ENCODE data around the gene RBM47. TPM values are rescaled to one million over a fixed set of nuclear protein-coding genes. Genes with fewer than 3 reads are reported as not detected.

The RBM47 gene
- total and polyA plus RNA-seq, 2 of the 4 experiments (the other 2 are of a cell fraction) = 0.44 to 1.1 TPM

DNA sequence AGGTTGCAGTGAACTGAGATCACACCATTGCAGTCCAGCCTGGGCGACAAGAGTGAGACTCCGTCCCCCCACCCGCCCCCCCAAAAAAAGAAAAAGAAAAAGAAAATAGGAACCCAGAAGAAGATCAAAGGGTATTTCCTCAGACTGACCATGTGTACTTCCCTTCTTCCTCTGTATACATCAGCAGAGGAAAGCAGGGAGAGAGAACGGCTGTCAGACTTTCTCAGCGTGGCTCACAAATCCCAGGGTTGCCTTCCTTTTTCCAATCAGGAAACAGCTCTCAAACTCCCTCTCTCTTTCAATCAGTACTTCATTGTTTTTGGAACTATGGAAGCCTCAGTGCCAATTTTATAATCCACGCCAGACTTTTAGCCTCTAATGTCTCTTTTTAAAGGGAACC is 235.4 kb downstream of the RBM47 start:
- H4K20me1 ChIP-seq (ENCODE audit: insufficient read depth, low read length) = no peaks in the 10 kb centered on the region
- no peak for DNase-seq
- no peaks in the 10 kb centered on the region for H3K36me3 ChIP-seq (ENCODE audit: control insufficient read depth, insufficient read depth, low read length)
- H4K8ac ChIP-seq (ENCODE audit: low read depth in 2 of 2, low read length in 2 of 2) = no peak overlapping the region
- WGBS, 2 experiments (ENCODE audit: extremely low coverage in 2 of 2, insufficient read length in 1 of 2) = 33% methylated on average over 1 of the region's 6 CpGs; no CpG with 5 or more reads in 1 of the 2 experiments
- POLR2A ChIA-PET (ENCODE audit: unreplicated experiment) = no interaction called here
- H3K79me1 ChIP-seq (ENCODE audit: low read depth in 1 of 2, low read length in 2 of 2) = no peaks in the 10 kb centered on the region
- H3K27me3 ChIP-seq (ENCODE audit: control insufficient read depth, insufficient read depth, low read length) = peaks cover 5% of the 10 kb centered on the region
- H3K4me1 ChIP-seq (ENCODE audit: control insufficient read depth, insufficient read depth, low read length) = no peaks in the 10 kb centered on the region; the same call in 1 of the 2 replicates
- H2BK15ac ChIP-seq (ENCODE audit: low read depth, low read length) = no peak overlapping the region
- H2BK120ac ChIP-seq (ENCODE audit: low read depth, low read length) = no peak overlapping the region
- no peak overlapping the region for H3K14ac ChIP-seq (replicated peaks; ENCODE audit: low read depth, low read length)
- no peak overlapping the region for H3K23ac ChIP-seq (ENCODE audit: low read depth, low read length)
- TF ChIP-seq, protein P1, sequence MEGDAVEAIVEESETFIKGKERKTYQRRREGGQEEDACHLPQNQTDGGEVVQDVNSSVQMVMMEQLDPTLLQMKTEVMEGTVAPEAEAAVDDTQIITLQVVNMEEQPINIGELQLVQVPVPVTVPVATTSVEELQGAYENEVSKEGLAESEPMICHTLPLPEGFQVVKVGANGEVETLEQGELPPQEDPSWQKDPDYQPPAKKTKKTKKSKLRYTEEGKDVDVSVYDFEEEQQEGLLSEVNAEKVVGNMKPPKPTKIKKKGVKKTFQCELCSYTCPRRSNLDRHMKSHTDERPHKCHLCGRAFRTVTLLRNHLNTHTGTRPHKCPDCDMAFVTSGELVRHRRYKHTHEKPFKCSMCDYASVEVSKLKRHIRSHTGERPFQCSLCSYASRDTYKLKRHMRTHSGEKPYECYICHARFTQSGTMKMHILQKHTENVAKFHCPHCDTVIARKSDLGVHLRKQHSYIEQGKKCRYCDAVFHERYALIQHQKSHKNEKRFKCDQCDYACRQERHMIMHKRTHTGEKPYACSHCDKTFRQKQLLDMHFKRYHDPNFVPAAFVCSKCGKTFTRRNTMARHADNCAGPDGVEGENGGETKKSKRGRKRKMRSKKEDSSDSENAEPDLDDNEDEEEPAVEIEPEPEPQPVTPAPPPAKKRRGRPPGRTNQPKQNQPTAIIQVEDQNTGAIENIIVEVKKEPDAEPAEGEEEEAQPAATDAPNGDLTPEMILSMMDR (conservative IDR thresholded peaks at IDR 0.05; ENCODE audit: low read depth, low read length) = no peak
- TF ChIP-seq MAFK (IDR thresholded peaks at IDR 0.05; ENCODE audit: low read depth, low read length) (no peak), POLR2A (IDR thresholded peaks at IDR 0.05; ENCODE audit: low read depth, low read length) (no peak), BHLHE40 (IDR thresholded peaks at IDR 0.05; ENCODE audit: low read depth, low read length) (no peak), CEBPB (IDR thresholded peaks at IDR 0.05; ENCODE audit: low read depth, low read length) (no peak), MAZ (IDR thresholded peaks at IDR 0.05; ENCODE audit: borderline replicate concordance, low read depth, low read length) (no peak), RCOR1 (IDR thresholded peaks at IDR 0.05; ENCODE audit: insufficient replicate concordance, low read length) (no peak), MXI1 (IDR thresholded peaks at IDR 0.05; ENCODE audit: borderline replicate concordance, low read depth, low read length) (no peak), FOS (IDR thresholded peaks at IDR 0.05; ENCODE audit: low read depth, low read length) (no peak), RAD21 (IDR thresholded peaks at IDR 0.05; ENCODE audit: low read length) (no peak), RFX5 (IDR thresholded peaks at IDR 0.05; ENCODE audit: low read depth, low read length) (no peak), NFE2L2 (IDR thresholded peaks at IDR 0.05; ENCODE audit: low read depth, low read length) (no peak), CHD1 (IDR thresholded peaks at IDR 0.05; ENCODE audit: low read depth, low read length) (no peak), SMC3 (IDR thresholded peaks at IDR 0.05; ENCODE audit: low read depth, low read length) (no peak)
- TF ChIP-seq, protein P2, sequence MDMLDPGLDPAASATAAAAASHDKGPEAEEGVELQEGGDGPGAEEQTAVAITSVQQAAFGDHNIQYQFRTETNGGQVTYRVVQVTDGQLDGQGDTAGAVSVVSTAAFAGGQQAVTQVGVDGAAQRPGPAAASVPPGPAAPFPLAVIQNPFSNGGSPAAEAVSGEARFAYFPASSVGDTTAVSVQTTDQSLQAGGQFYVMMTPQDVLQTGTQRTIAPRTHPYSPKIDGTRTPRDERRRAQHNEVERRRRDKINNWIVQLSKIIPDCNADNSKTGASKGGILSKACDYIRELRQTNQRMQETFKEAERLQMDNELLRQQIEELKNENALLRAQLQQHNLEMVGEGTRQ (IDR thresholded peaks at IDR 0.05; ENCODE audit: low read depth, low read length) = no peak
- TF ChIP-seq, protein P3, sequence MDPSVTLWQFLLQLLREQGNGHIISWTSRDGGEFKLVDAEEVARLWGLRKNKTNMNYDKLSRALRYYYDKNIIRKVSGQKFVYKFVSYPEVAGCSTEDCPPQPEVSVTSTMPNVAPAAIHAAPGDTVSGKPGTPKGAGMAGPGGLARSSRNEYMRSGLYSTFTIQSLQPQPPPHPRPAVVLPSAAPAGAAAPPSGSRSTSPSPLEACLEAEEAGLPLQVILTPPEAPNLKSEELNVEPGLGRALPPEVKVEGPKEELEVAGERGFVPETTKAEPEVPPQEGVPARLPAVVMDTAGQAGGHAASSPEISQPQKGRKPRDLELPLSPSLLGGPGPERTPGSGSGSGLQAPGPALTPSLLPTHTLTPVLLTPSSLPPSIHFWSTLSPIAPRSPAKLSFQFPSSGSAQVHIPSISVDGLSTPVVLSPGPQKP (IDR thresholded peaks at IDR 0.05; ENCODE audit: borderline replicate concordance, low read depth, low read length) = no peak
- no peak overlapping the region for H3K4me2 ChIP-seq (ENCODE audit: low read depth, low read length)
- no peak overlapping the region for H2BK5ac ChIP-seq (ENCODE audit: low read depth, low read length, poor library complexity, severe bottlenecking)
- no peak overlapping the region for H3K27ac ChIP-seq (ENCODE audit: insufficient read depth, low read length)
- H3K9ac ChIP-seq (ENCODE audit: low read depth, low read length) = no peak overlapping the region
- no peak overlapping the region for H2BK20ac ChIP-seq (ENCODE audit: low read depth, low read length)
- no TSS peak for BruUV-seq (replicated peaks)
- no peak overlapping the region for H2AFZ ChIP-seq (replicated peaks; ENCODE audit: low read length, poor library complexity)
- H3K4ac ChIP-seq (ENCODE audit: low read depth, low read length) = no peak overlapping the region
- intact Hi-C loops (cut with micrococcal nuclease) = no loop called here
- H3K9me3 ChIP-seq (ENCODE audit: control insufficient read depth, insufficient read depth, low read length) = no peaks in the 10 kb centered on the region
- CTCF ChIA-PET = no interaction called here
- H3K56ac ChIP-seq (ENCODE audit: extremely low read depth, insufficient read depth, low read length) = no peak overlapping the region
- in situ Hi-C loops (cut with MboI; ENCODE audit: low sequenced_read_pairs) = no loop called here
- H2AK5ac ChIP-seq (ENCODE audit: low read depth, low read length) = no peak overlapping the region
- no peak overlapping the region for H3K18ac ChIP-seq (ENCODE audit: low read depth, low read length)
- H2AK9ac ChIP-seq (replicated peaks; ENCODE audit: low read depth, low read length, poor library complexity) = no peak overlapping the region
- H4K91ac ChIP-seq (ENCODE audit: insufficient read depth, low read depth, low read length) = no peak overlapping the region
- H3K9me1 ChIP-seq (ENCODE audit: insufficient read depth, low read length) = no peaks in the 10 kb centered on the region
- ATAC-seq (ENCODE audit: low read depth) = no peak
- dilution Hi-C loops (cut with HindIII; ENCODE audit: low sequenced_read_pairs, unreplicated experiment) = no loop called here
- H3K4me3 ChIP-seq (ENCODE audit: insufficient read depth, low read depth, low read length) = no peak overlapping the region
- no peak overlapping the region for H4K5ac ChIP-seq (ENCODE audit: low read depth, low read length)
